IMR-90 (cell line): ENCODE results near the gene HTT. TPM values are rescaled to one million over a fixed set of nuclear protein-coding genes. Genes with fewer than 3 reads are reported as not detected.

ENCODE experiments used
- ATAC-seq: fragments of 200-7000 bp; cut with Tn5 transposase; 2 replicates; pipeline ENCODE4 v1.9.1; 2020; ENCODE audit warnings: low read depth, mild to moderate bottlenecking, moderate library complexity
- BruUV-seq: library from RNA; stranded (reverse); fragments of 400-500 nt; replicated peaks from 2 replicates; lab custom pipeline; 2021; lab: Mats Ljungman, UMichigan
- CTCF ChIA-PET: fragments of 300-600 bp; formaldehyde crosslinking; extraction: SDS; loops from one replicate; lab custom pipeline; 2021; ENCODE audit warnings: antibody characterized with exemption; lab: Yijun Ruan, JAX
- POLR2A ChIA-PET: fragments of 300-600 bp; sonication (Branson Sonifier 250); formaldehyde crosslinking; loops from one replicate; lab custom pipeline; 2022; ENCODE audit warnings: antibody characterized with exemption; ENCODE audit not compliant: unreplicated experiment; lab: Charles Lee
- DNase-seq: peaks from one replicate; pipeline ENCODE4 v3.0.0; 2013
- H2AFZ ChIP-seq: replicated peaks from 2 replicates; pipeline ENCODE3; 2013; ENCODE audit warnings: low read length, mild to moderate bottlenecking; ENCODE audit not compliant: poor library complexity
- H2AK5ac ChIP-seq: 2 replicates; pipeline ENCODE4 v1.6.1; 2013; ENCODE audit warnings: low read depth, low read length, inconsistent platforms
- H2AK9ac ChIP-seq: replicated peaks from 2 replicates; pipeline ENCODE3; 2013; ENCODE audit warnings: mild to moderate bottlenecking, low read depth, low read length, moderate library complexity; ENCODE audit not compliant: poor library complexity
- H2BK120ac ChIP-seq: 2 replicates; pipeline ENCODE4 v1.6.1; 2013; ENCODE audit warnings: low read depth, low read length, inconsistent platforms
- H2BK15ac ChIP-seq: 3 replicates; pipeline ENCODE4 v1.6.1; 2013; ENCODE audit warnings: low read depth, low read length, inconsistent platforms
- H2BK20ac ChIP-seq: 2 replicates; pipeline ENCODE4 v1.6.1; 2013; ENCODE audit warnings: low read depth, mild to moderate bottlenecking, inconsistent platforms, low read length, moderate library complexity
- H2BK5ac ChIP-seq: 2 replicates; pipeline ENCODE4 v1.6.1; 2013; ENCODE audit warnings: mild to moderate bottlenecking, low read depth, low read length, inconsistent platforms; ENCODE audit not compliant: poor library complexity, severe bottlenecking
- H3K14ac ChIP-seq: replicated peaks from 2 replicates; pipeline ENCODE4 v1.6.1; 2013; ENCODE audit warnings: low read depth, low read length, inconsistent platforms
- H3K18ac ChIP-seq: 2 replicates; pipeline ENCODE4 v1.6.1; 2013; ENCODE audit warnings: low read depth, low read length, control low read depth
- H3K23ac ChIP-seq: 2 replicates; pipeline ENCODE4 v1.6.1; 2013; ENCODE audit warnings: low read depth, low read length, inconsistent platforms
- H3K27ac ChIP-seq: 2 replicates; pipeline ENCODE4 v1.5.1; 2013; ENCODE audit warnings: mild to moderate bottlenecking, control low read depth, low read length; ENCODE audit not compliant: insufficient read depth
- H3K27me3 ChIP-seq: 2 replicates; pipeline ENCODE4 v1.6.1; 2013; ENCODE audit warnings: low read length; ENCODE audit not compliant: control insufficient read depth, insufficient read depth
- H3K36me3 ChIP-seq: 2 replicates; pipeline ENCODE4 v1.6.1; 2013; ENCODE audit warnings: low read length, mixed read lengths; ENCODE audit not compliant: control insufficient read depth, insufficient read depth
- H3K4ac ChIP-seq: 2 replicates; pipeline ENCODE4 v1.6.1; 2013; ENCODE audit warnings: low read depth, low read length, inconsistent platforms
- H3K4me1 ChIP-seq: 2 replicates; pipeline ENCODE4 v1.6.1; 2013; ENCODE audit warnings: low read length, mixed read lengths; ENCODE audit not compliant: control insufficient read depth, insufficient read depth
- H3K4me2 ChIP-seq: 2 replicates; pipeline ENCODE4 v1.6.1; 2013; ENCODE audit warnings: low read depth, mild to moderate bottlenecking, control low read depth, low read length, moderate library complexity
- H3K4me3 ChIP-seq: 2 replicates; pipeline ENCODE4 v1.5.1; 2013; ENCODE audit warnings: low read depth, mild to moderate bottlenecking, control low read depth, low read length, moderate library complexity; ENCODE audit not compliant: insufficient read depth
- H3K56ac ChIP-seq: 2 replicates; pipeline ENCODE4 v1.6.1; 2013; ENCODE audit warnings: low read length, inconsistent platforms; ENCODE audit not compliant: insufficient read depth; ENCODE audit errors: extremely low read depth
- H3K79me1 ChIP-seq, 2 experiments: 2 replicates each; pipeline ENCODE4 v1.6.1; 2013; ENCODE audit warnings: low read length in 2 of 2, inconsistent platforms in 1 of 2, low read depth in 1 of 2
- H3K9ac ChIP-seq: 2 replicates; pipeline ENCODE4 v1.6.1; 2013; ENCODE audit warnings: low read depth, low read length, control low read depth
- H3K9me1 ChIP-seq: 2 replicates; pipeline ENCODE4 v1.6.1; 2013; ENCODE audit warnings: low read length, inconsistent platforms; ENCODE audit not compliant: insufficient read depth
- H3K9me3 ChIP-seq: 2 replicates; pipeline ENCODE4 v1.6.1; 2013; ENCODE audit warnings: low read length; ENCODE audit not compliant: control insufficient read depth, insufficient read depth
- H4K20me1 ChIP-seq: 2 replicates; pipeline ENCODE4 v1.6.1; 2013; ENCODE audit warnings: low read length, inconsistent platforms; ENCODE audit not compliant: insufficient read depth
- H4K5ac ChIP-seq: 2 replicates; pipeline ENCODE4 v1.6.1; 2013; ENCODE audit warnings: mild to moderate bottlenecking, low read depth, low read length, control low read depth
- H4K8ac ChIP-seq, 2 experiments: 2 replicates each; pipeline ENCODE4 v1.6.1; 2013; ENCODE audit warnings: low read depth in 2 of 2, low read length in 2 of 2, control low read depth in 1 of 2, inconsistent platforms in 1 of 2
- H4K91ac ChIP-seq: 2 replicates; pipeline ENCODE4 v1.6.1; 2013; ENCODE audit warnings: low read depth, low read length, inconsistent platforms; ENCODE audit not compliant: insufficient read depth
- BHLHE40 ChIP-seq: fragments of 150-350 bp; IDR thresholded peaks from 2 replicates; pipeline ENCODE4 v1.6.1; 2016; ENCODE audit warnings: mild to moderate bottlenecking, low read depth, low read length
- CEBPB ChIP-seq: IDR thresholded peaks from 2 replicates; pipeline ENCODE4 v1.6.1; 2012; ENCODE audit warnings: low read depth, low read length, improper control_type of control experiment
- CHD1 ChIP-seq: IDR thresholded peaks from 2 replicates; pipeline ENCODE4 v1.6.1; 2012; ENCODE audit warnings: low read depth, low read length, improper control_type of control experiment
- CTCF ChIP-seq: conservative IDR thresholded peaks from 2 replicates; pipeline ENCODE4 v1.5.1; 2012; ENCODE audit warnings: mild to moderate bottlenecking, low read depth, low read length, improper control_type of control experiment
- FOS ChIP-seq: fragments of 150-350 bp; IDR thresholded peaks from 2 replicates; pipeline ENCODE4 v1.6.1; 2016; ENCODE audit warnings: low read depth, low read length
- MAFK ChIP-seq: IDR thresholded peaks from 2 replicates; pipeline ENCODE4 v1.6.1; 2012; ENCODE audit warnings: low read depth, low read length, improper control_type of control experiment
- MAZ ChIP-seq: IDR thresholded peaks from 2 replicates; pipeline ENCODE4 v1.6.1; 2012; ENCODE audit warnings: low read depth, mild to moderate bottlenecking, low read length, improper control_type of control experiment, moderate library complexity, borderline replicate concordance
- MXI1 ChIP-seq: IDR thresholded peaks from 2 replicates; pipeline ENCODE4 v1.6.1; 2012; ENCODE audit warnings: low read depth, mild to moderate bottlenecking, low read length, moderate library complexity, borderline replicate concordance
- NFE2L2 ChIP-seq: fragments of 150-350 bp; IDR thresholded peaks from 2 replicates; pipeline ENCODE4 v1.6.1; 2016; ENCODE audit warnings: low read depth, mild to moderate bottlenecking, low read length
- POLR2A ChIP-seq: IDR thresholded peaks from 2 replicates; pipeline ENCODE4 v1.6.1; 2012; ENCODE audit warnings: mild to moderate bottlenecking, low read depth, low read length
- RAD21 ChIP-seq: IDR thresholded peaks from 2 replicates; pipeline ENCODE4 v1.6.1; 2012; ENCODE audit warnings: low read length, improper control_type of control experiment
- RCOR1 ChIP-seq: IDR thresholded peaks from 2 replicates; pipeline ENCODE4 v1.6.1; 2012; ENCODE audit warnings: mild to moderate bottlenecking, low read length, improper control_type of control experiment; ENCODE audit not compliant: insufficient replicate concordance
- RFX5 ChIP-seq: IDR thresholded peaks from 2 replicates; pipeline ENCODE4 v1.8.0; 2012; ENCODE audit warnings: low read depth, mild to moderate bottlenecking, low read length, moderate library complexity
- SMC3 ChIP-seq: fragments of 150-350 bp; IDR thresholded peaks from 2 replicates; pipeline ENCODE4 v1.6.1; 2016; ENCODE audit warnings: low read depth, mild to moderate bottlenecking, antibody characterized with exemption, low read length, moderate library complexity
- USF2 ChIP-seq: fragments of 150-350 bp; IDR thresholded peaks from 2 replicates; pipeline ENCODE4 v1.6.1; 2017; ENCODE audit warnings: mild to moderate bottlenecking, antibody characterized with exemption, low read length, low read depth
- whole genome bisulfite sequencing, 2 experiments: methylation state at CpG; one replicate each; pipeline versions ENCODE4 v1.1.5 to v1.1.7; 2013; ENCODE audit warnings: missing lambda C conversion rate in 2 of 2; ENCODE audit not compliant: insufficient read length in 1 of 2; ENCODE audit errors: extremely low coverage in 2 of 2; 5-methylcytosine and 5-hydroxymethylcytosine counted together
- dilution Hi-C: fragments of 300-500 bp; cut with HindIII; formaldehyde crosslinking; loops from one replicate; pipeline ENCODE4 v1.14.3; 2018; ENCODE audit warnings: low sequenced_read_pairs; ENCODE audit not compliant: unreplicated experiment
- in situ Hi-C: fragments of 300-500 bp; cut with MboI; formaldehyde crosslinking; loops from 3 replicates; pipeline ENCODE4 v1.14.3; 2019; ENCODE audit warnings: low sequenced_read_pairs, inconsistent platforms, mixed read lengths
- intact Hi-C: fragments of 100-400 bp; cut with micrococcal nuclease; formaldehyde crosslinking; loops from 2 replicates; pipeline ENCODE4 v1.10.0; 2022
- polyA plus RNA-seq, 3 experiments: library from polyadenylated mRNA; depleted of rRNA; stranded (reverse); fragments of >200 nt; gene quantifications; 2 replicates each; pipeline ENCODE4 v1.2.3, GENCODE V29; 2012; ENCODE audit warnings: low replicate concordance in 1 of 3
- total RNA-seq: library from RNA; depleted of rRNA; stranded (reverse); fragments of >200 nt; gene quantifications from 2 replicates; pipeline ENCODE4 v1.2.3, GENCODE V29; 2012
- TF ChIP-seq, protein P1 (sequence below): fragments of 150-350 bp; IDR thresholded peaks from 2 replicates; pipeline ENCODE4 v1.6.1; 2016; ENCODE audit warnings: low read depth, mild to moderate bottlenecking, low read length, moderate library complexity, borderline replicate concordance

Gene HTT
- total and polyA plus RNA-seq, 2 of the 4 experiments (the other 2 are of a cell fraction), result 11.6 to 14.3 TPM

DNA sequence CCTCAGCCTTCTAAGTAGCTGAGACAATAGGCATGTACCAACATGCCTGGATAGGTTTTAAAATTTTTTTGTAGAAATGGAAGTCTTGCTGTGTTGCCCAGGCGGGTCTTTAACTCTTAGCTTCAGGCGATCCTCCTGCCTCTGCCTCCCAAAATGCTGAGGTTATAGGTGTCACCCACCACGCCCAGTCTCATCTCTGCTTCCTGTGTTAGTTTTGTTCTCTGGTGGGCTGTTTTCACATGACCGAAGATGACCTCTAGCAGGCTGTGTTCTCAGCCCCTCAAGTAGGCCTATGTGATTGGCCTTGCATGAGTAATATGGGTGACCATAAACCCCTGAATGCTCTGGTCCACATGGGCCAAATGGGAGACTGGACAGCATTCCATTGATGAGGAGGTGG lies 117.7 kb downstream of the HTT start:
- peaks cover 6% of the 10 kb centered on the region for H3K4me1 ChIP-seq
- ChIA-PET POLR2A (no interaction called here), CTCF (interaction anchor here (1.1 to 1.2 kb wide), 2 partner anchors 9 to 289 kb away, joined by 3 read pairs; no protein-coding TSS in a partner anchor)
- H2BK20ac ChIP-seq, result peak overlapping the region; percentile 1; the same call in 1 of the 2 replicates
- peak overlapping the region in 1 of 2 experiments; percentile 66; a peak in 2 of 4 replicates for H4K8ac ChIP-seq
- no peak overlapping the region for H3K4me3 ChIP-seq
- H3K23ac ChIP-seq, result no peak overlapping the region
- in situ Hi-C loops (no loop called here), dilution Hi-C loops (no loop called here), intact Hi-C loops (loop anchor here (5.0 kb wide), 1 partner anchor 290 kb away; no protein-coding TSS in a partner anchor)
- H4K20me1 ChIP-seq, result no peaks in the 10 kb centered on the region; the same call in 1 of the 2 replicates
- no TSS peak for BruUV-seq
- peaks cover 0 to 4% of the 10 kb centered on the region in 2 experiments; a peak in 2 of 4 replicates for H3K79me1 ChIP-seq
- peak overlapping the region; percentile 52 for H3K4ac ChIP-seq
- H2BK15ac ChIP-seq, result no peak overlapping the region
- peak overlapping the region; percentile 33 for H2BK120ac ChIP-seq
- whole genome bisulfite sequencing, 2 experiments, result no CpG with 5 or more reads among the region's 4 CpGs
- peak overlapping the region; percentile 11 for H2BK5ac ChIP-seq
- TF ChIP-seq MAFK, result no peak
- TF ChIP-seq, protein P1, sequence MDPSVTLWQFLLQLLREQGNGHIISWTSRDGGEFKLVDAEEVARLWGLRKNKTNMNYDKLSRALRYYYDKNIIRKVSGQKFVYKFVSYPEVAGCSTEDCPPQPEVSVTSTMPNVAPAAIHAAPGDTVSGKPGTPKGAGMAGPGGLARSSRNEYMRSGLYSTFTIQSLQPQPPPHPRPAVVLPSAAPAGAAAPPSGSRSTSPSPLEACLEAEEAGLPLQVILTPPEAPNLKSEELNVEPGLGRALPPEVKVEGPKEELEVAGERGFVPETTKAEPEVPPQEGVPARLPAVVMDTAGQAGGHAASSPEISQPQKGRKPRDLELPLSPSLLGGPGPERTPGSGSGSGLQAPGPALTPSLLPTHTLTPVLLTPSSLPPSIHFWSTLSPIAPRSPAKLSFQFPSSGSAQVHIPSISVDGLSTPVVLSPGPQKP, result no peak
- no peak for TF ChIP-seq CTCF
- no peak for TF ChIP-seq RAD21
- no peak for TF ChIP-seq CHD1
- TF ChIP-seq RFX5, result no peak
- no peak for TF ChIP-seq FOS
- no peak for TF ChIP-seq MAZ
- no peak for TF ChIP-seq RCOR1
- TF ChIP-seq USF2, result no peak
- no peak for TF ChIP-seq POLR2A
- TF ChIP-seq MXI1, result no peak
- TF ChIP-seq SMC3, result no peak
- TF ChIP-seq BHLHE40, result no peak
- no peak for TF ChIP-seq CEBPB
- TF ChIP-seq NFE2L2, result no peak
- ATAC-seq, result peak; percentile 59
- no peaks in the 10 kb centered on the region for H3K9me3 ChIP-seq
- no peak overlapping the region for H3K56ac ChIP-seq
- no peak overlapping the region for H3K9ac ChIP-seq
- peak overlapping the region; percentile 0; the same call in 1 of the 2 replicates for H2AK5ac ChIP-seq
- peak overlapping the region; percentile 58; the same call in 1 of the 2 replicates for H3K27ac ChIP-seq
- no peaks in the 10 kb centered on the region for H3K9me1 ChIP-seq
- no peak overlapping the region for H3K4me2 ChIP-seq
- peak overlapping the region; percentile 85 for H3K18ac ChIP-seq
- H4K91ac ChIP-seq, result 0 out of 2 replicates have a peak overlapping the region, but pooled peaks have one; percentile 9
- H2AK9ac ChIP-seq, result no peak overlapping the region
- 0 out of 2 replicates have a peak overlapping the region, but pooled peaks have one; percentile 4 for H3K14ac ChIP-seq
- no peaks in the 10 kb centered on the region for H3K27me3 ChIP-seq
- peaks cover 38% of the 10 kb centered on the region for H3K36me3 ChIP-seq
- H2AFZ ChIP-seq, result no peak overlapping the region
- no peak for DNase-seq
- peak overlapping the region; percentile 28 for H4K5ac ChIP-seq
